Hematopoietic multipotent progenitor cell (in vitro differentiated cells): Measurements from ENCODE around the gene ELMOD1. TPM values are rescaled to one million over a fixed set of nuclear protein-coding genes. Genes with fewer than 3 reads are reported as not detected.

Experiments used
- DNase-seq, 3 donors: peaks; one replicate each; pipeline ENCODE4 v3.0.0-alpha.2; 2011 to 2015; ENCODE audit warnings: low read depth in 2 of 3, low spot score in 2 of 3
- total RNA-seq: library from RNA; depleted of rRNA; stranded (reverse); fragments of >200 nt; gene quantifications from one replicate; pipeline ENCODE4 v1.2.3, GENCODE V29; 2012

The ELMOD1 gene
- total RNA-seq, 1 donor: not detected

DNA sequence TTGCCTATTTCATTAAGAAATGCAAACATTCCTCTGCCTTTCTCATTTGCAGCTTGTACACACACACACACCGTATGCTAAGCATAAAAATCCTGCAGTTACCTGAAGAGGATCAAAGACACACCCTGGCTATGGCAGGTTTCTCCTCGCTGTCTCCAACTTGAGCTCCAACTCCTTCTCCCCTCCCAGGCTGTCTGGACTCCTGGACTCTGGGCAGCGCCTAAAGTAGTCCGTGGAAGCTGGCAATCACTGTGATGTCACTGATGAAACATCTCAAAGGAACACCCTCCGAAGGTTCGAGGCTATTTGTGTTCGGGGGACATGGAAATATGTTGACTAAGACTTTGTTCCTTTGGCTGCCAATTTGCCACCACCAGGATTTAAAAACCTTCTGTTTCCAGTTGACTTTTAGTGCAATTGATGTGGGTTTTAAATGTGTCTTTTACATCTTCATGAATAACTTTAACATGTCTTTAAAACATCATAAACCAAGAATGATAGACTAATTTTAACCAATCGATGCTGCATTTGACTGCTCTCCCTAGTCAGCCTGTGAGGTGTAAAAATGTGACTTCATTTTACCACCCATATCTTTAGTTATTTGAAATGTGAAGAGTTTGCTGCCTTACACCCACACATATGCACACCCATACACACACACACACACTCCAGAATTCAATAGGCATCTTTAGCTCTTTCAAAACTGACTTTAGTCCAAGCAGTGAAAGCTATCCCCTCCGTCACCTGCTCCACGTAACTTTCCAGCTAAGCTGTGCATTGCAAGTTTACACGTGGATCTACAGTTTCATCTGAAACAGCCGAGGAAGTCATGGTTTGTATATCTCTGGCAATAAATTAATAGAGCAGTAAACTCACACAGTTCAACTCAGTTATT lies 121.2 kb downstream of the ELMOD1 start, which contains the start of gene SLN:
Gene SLN, minus strand, starts transcription at position 196 of the 895 bp plus-strand sequence.
- no peak for DNase-seq

DNA sequence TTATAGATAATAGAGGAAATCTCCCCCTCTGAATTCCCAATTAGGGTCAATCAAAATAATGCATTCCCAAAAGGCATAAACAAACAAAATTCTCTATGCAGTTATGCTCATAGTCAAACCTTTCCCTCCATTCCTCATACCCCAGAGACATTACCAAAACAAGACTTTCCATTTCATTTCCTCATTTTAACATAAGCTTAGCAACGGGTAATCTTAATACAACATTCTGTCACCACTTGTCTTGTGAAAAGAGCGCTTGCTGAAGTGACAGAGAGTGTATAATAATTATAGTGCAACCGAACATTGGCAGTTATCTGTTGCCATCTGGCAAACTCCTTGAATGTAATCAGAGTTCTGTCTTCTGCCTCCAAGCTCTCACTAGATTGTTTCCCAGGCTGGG lies 122.1 kb downstream of the ELMOD1 start:
- no peak for DNase-seq

Other genes starting within 250 kb of the ELMOD1 start
- 4.0 TPM for gene CWF19L2, start 133.3 kb upstream of the ELMOD1 start, total RNA-seq
- 4.3 TPM for gene ALKBH8, start 25.4 kb upstream of the ELMOD1 start, total RNA-seq
- gene SLN, start 120.9 kb downstream of the ELMOD1 start, total RNA-seq: not detected